NCI-H2196 (cell line): ENCODE data around the gene NFKBIL1.
A peak's percentile ranks its signal among the peaks of the same experiment; 100 is the strongest.

Experiments
- DNase-seq: peaks from one replicate; lab custom pipeline; 2025; ENCODE audit not compliant: unreplicated experiment; lab: John Stamatoyannopoulos, UW

Gene NFKBIL1

GRCh38 chr6:31534011-31534410 is 13.4 kb upstream of the NFKBIL1 start:
- no peak for DNase-seq

- no peak for DNase-seq
These were observed 12.8 kb upstream of the NFKBIL1 start for GRCh38 chr6:31534521-31535040.

GRCh38 chr6:31535538-31536324 is 11.7 kb upstream of the NFKBIL1 start:
- no peak for DNase-seq

- DNase-seq, result no peak
These were observed 8.5 kb upstream of the NFKBIL1 start for GRCh38 chr6:31538805-31539400.

- no peak for DNase-seq
These were observed 6.8 kb upstream of the NFKBIL1 start for GRCh38 chr6:31540640-31541039.

GRCh38 chr6:31541059-31541657 is 6.2 kb upstream of the NFKBIL1 start:
- DNase-seq, result peak; percentile 43

- DNase-seq, result peak; percentile 96
These were observed 5.5 kb upstream of the NFKBIL1 start, which contains the start of gene DDX39B for GRCh38 chr6:31541658-31542521. DDX39B (minus strand) TSS chr6:31542003; CDS start chr6:31540532, 1,471 bp downstream.

- no peak for DNase-seq
These were observed 3.8 kb upstream of the NFKBIL1 start for GRCh38 chr6:31543639-31544038.

GRCh38 chr6:31544676-31545075 is 2.7 kb upstream of the NFKBIL1 start:
- DNase-seq, result no peak

- DNase-seq, result no peak
These were observed 2.1 kb upstream of the NFKBIL1 start for GRCh38 chr6:31545291-31545690.

GRCh38 chr6:31546339-31546957 is 960 bp upstream of the NFKBIL1 start, which contains the start of gene ATP6V1G2:
ATP6V1G2 (minus strand) TSS chr6:31546608; CDS start chr6:31546559, 49 bp downstream.
- DNase-seq, result peak; percentile 93

- DNase-seq, result no peak
These were observed 527 bp downstream of the NFKBIL1 start for GRCh38 chr6:31547727-31548543.

GRCh38 chr6:31548544-31548873 is 1.1 kb downstream of the NFKBIL1 start:
- no peak for DNase-seq

GRCh38 chr6:31551371-31551770 is 4.0 kb downstream of the NFKBIL1 start:
- DNase-seq, result peak; percentile 24

- DNase-seq, result no peak
These were observed 8.9 kb downstream of the NFKBIL1 start for GRCh38 chr6:31556307-31556706.

GRCh38 chr6:31557443-31558317 is 10.3 kb downstream of the NFKBIL1 start:
- no peak for DNase-seq

- no peak for DNase-seq
These were observed 10.9 kb downstream of the NFKBIL1 start for GRCh38 chr6:31558318-31558625.

- no peak for DNase-seq
These were observed 11.5 kb downstream of the NFKBIL1 start for GRCh38 chr6:31558631-31559500.
